ENCODE results near the gene LPAR5. TPM values are rescaled to one million over a fixed set of nuclear protein-coding genes. Genes with fewer than 3 reads are reported as not detected.

LPAR5 gene
- total RNA-seq, 1 experiment from 2014 or later: not detected

DNA sequence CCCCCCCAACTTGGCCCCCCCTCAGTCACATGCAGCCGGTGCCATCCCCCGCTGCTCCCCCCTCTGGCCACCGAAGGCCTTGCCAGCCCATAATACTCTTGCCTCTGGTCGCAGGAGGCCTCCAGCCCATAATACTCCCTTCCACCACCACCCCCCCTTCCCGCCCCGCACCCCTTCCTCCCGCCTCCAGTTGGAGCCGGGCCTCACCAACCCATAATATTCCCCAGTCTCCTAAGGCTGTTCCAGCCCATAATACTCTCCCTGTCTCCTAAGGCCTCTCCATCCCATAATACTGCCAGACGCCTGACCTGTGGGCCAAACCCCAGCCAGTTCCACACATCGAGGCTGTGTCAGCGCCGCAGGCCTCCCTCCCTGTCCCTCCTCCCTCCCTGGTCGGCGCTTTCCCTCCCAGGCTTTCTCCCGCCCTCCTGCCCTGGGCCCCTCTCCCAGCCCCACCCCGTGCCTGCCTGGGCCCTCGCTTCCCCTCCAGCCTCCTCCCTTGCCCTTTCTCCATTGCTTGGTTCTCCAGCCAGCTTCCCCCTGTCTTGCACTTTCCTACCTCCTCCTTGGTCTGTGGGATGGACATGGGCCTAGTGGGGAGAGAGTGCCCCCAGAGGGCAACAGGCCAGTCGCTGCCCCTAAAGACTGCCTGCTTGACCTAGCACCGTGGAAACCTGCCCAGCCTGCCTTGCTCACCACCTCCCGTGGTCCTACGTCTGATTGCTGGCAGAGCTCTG, 21.8 kb downstream of the LPAR5 start:
- CTCF ChIA-PET: no interaction called here

DNA sequence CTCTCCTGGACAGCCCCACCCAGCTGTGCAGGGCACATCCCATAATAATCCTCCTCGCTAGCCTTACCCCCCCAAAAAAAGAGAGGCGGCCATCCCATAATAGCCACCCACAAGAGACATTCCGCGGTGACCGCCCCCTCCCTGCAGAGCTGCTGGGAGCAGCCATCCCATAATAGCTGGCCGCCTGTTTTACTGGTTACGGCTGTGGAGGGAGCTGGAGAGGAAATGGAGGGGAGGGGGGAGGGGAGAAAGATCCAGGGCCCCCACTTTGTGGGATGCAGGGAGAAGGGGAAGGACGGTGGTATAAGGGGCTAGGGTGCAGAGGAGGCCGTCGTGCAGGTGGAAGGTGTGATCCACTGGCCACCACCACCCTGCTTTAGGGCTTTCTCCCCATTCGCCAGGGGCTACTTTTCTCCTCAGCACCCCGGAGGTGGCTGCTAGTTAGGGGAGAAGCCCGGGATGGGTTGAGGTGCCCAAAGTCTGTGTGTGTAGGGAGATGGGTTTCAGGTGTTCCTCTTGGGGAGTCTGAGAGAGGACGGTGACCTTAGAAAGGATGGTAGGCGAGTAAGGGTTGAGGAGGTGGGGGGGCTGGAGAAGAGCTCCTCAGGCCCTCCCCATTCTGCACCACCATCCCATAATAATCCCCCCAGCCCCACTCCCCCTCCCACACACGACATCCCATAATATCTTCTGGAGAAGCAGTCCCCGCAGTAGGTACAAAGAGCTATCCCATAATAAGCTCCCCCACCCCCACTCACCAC, 22.6 kb downstream of the LPAR5 start:
- no peak for ATAC-seq
- H3K4me3 ChIP-seq (ENCODE audit: low read depth in 2 of 2, low read length in 2 of 2): no peak overlapping the region; a peak in 1 of 4 replicates

More for the DNA sequence above, 21.8 kb downstream of the LPAR5 start:
- Histone ChIP-seq H3K27me3 (ENCODE audit: control insufficient read depth, insufficient read depth, low read length) (no peaks in the 10 kb centered on the region), H3K36me3 (ENCODE audit: control insufficient read depth, insufficient read depth, low read length) (no peaks in the 10 kb centered on the region), H3K4me3 (ENCODE audit: low read depth in 2 of 2, low read length in 2 of 2) (no peak overlapping the region), H3K27ac (ENCODE audit: low read length) (peak overlapping the region; percentile 39; the same call in 1 of the 2 replicates), H3K4me1 (ENCODE audit: control insufficient read depth, insufficient read depth, low read length) (peaks cover 4% of the 10 kb centered on the region), H3K9me3 (ENCODE audit: control insufficient read depth, insufficient read depth, low read depth, low read length) (no peaks in the 10 kb centered on the region)
- ATAC-seq (peak; percentile 56), DNase-seq (ENCODE audit: low read depth, low spot score) (no peak)
- intact Hi-C loops (cut with micrococcal nuclease; ENCODE audit: unreplicated experiment) (no loop called here), in situ Hi-C loops (cut with HindIII; ENCODE audit: low pct_unique_long_range_greater_than_20kb, low sequenced_read_pairs) (no loop called here)
- POLR2A ChIA-PET: interaction anchor here (0.6 kb wide), 1 partner anchor 69 kb away, joined by 3 read pairs; no protein-coding TSS in a partner anchor
- BruUV-seq (replicated peaks): no TSS peak
- TF ChIP-seq POLR2AphosphoS5 (IDR thresholded peaks at IDR 0.05; ENCODE audit: low read depth, low read length) (no peak), TCF7L2 (IDR thresholded peaks at IDR 0.05; ENCODE audit: low read depth, low read length) (no peak), SIN3A (IDR thresholded peaks at IDR 0.05; ENCODE audit: borderline replicate concordance, insufficient read depth, low read depth, low read length) (no peak)
- TF ChIP-seq, protein P1, sequence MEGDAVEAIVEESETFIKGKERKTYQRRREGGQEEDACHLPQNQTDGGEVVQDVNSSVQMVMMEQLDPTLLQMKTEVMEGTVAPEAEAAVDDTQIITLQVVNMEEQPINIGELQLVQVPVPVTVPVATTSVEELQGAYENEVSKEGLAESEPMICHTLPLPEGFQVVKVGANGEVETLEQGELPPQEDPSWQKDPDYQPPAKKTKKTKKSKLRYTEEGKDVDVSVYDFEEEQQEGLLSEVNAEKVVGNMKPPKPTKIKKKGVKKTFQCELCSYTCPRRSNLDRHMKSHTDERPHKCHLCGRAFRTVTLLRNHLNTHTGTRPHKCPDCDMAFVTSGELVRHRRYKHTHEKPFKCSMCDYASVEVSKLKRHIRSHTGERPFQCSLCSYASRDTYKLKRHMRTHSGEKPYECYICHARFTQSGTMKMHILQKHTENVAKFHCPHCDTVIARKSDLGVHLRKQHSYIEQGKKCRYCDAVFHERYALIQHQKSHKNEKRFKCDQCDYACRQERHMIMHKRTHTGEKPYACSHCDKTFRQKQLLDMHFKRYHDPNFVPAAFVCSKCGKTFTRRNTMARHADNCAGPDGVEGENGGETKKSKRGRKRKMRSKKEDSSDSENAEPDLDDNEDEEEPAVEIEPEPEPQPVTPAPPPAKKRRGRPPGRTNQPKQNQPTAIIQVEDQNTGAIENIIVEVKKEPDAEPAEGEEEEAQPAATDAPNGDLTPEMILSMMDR (IDR thresholded peaks at IDR 0.05): no peak
- TF ChIP-seq, protein P2, sequence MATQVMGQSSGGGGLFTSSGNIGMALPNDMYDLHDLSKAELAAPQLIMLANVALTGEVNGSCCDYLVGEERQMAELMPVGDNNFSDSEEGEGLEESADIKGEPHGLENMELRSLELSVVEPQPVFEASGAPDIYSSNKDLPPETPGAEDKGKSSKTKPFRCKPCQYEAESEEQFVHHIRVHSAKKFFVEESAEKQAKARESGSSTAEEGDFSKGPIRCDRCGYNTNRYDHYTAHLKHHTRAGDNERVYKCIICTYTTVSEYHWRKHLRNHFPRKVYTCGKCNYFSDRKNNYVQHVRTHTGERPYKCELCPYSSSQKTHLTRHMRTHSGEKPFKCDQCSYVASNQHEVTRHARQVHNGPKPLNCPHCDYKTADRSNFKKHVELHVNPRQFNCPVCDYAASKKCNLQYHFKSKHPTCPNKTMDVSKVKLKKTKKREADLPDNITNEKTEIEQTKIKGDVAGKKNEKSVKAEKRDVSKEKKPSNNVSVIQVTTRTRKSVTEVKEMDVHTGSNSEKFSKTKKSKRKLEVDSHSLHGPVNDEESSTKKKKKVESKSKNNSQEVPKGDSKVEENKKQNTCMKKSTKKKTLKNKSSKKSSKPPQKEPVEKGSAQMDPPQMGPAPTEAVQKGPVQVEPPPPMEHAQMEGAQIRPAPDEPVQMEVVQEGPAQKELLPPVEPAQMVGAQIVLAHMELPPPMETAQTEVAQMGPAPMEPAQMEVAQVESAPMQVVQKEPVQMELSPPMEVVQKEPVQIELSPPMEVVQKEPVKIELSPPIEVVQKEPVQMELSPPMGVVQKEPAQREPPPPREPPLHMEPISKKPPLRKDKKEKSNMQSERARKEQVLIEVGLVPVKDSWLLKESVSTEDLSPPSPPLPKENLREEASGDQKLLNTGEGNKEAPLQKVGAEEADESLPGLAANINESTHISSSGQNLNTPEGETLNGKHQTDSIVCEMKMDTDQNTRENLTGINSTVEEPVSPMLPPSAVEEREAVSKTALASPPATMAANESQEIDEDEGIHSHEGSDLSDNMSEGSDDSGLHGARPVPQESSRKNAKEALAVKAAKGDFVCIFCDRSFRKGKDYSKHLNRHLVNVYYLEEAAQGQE (IDR thresholded peaks at IDR 0.05; ENCODE audit: insufficient read depth in 1 of 2, low read depth in 2 of 2, low read length in 1 of 2): no peak

More for the DNA sequence above, 22.6 kb downstream of the LPAR5 start:
- DNase-seq (ENCODE audit: low read depth, low spot score): no peak
- Histone ChIP-seq H3K27me3 (ENCODE audit: control insufficient read depth, insufficient read depth, low read length) (no peaks in the 10 kb centered on the region), H3K36me3 (ENCODE audit: control insufficient read depth, insufficient read depth, low read length) (no peaks in the 10 kb centered on the region), H3K27ac (ENCODE audit: low read length) (no peak overlapping the region), H3K9me3 (ENCODE audit: control insufficient read depth, insufficient read depth, low read depth, low read length) (no peaks in the 10 kb centered on the region), H3K4me1 (ENCODE audit: control insufficient read depth, insufficient read depth, low read length) (peaks cover 4% of the 10 kb centered on the region)
- TF ChIP-seq, protein P1 (IDR thresholded peaks at IDR 0.05): no peak
- TF ChIP-seq, protein P2 (IDR thresholded peaks at IDR 0.05; ENCODE audit: insufficient read depth in 1 of 2, low read depth in 2 of 2, low read length in 1 of 2): no peak
- TF ChIP-seq TCF7L2 (IDR thresholded peaks at IDR 0.05; ENCODE audit: low read depth, low read length): no peak
- TF ChIP-seq SIN3A (IDR thresholded peaks at IDR 0.05; ENCODE audit: borderline replicate concordance, insufficient read depth, low read depth, low read length): no peak
- BruUV-seq (replicated peaks): no TSS peak
- ChIA-PET POLR2A (interaction anchor here (0.9 kb wide), 1 partner anchor 76 kb away, joined by 9 read pairs; the partner anchor contains the start of gene ZNF384), CTCF (interaction anchor here (1.1 kb wide), 1 partner anchor 59 kb away, joined by 3 read pairs; no protein-coding TSS in a partner anchor)
- in situ Hi-C loops (cut with HindIII; ENCODE audit: low pct_unique_long_range_greater_than_20kb, low sequenced_read_pairs): no loop called here
- intact Hi-C loops (cut with micrococcal nuclease; ENCODE audit: unreplicated experiment): no loop called here
